ENCODE measurements around the gene KDM3A.

Gene KDM3A

GRCh38 chr2:86436328-86436727 is 4.8 kb upstream of the KDM3A start:
- H3K36me3 ChIP-seq (ENCODE audit: control insufficient read depth, insufficient read depth, low read length), result no peaks in the 10 kb centered on the region
- no peak overlapping the region for H3K9ac ChIP-seq (ENCODE audit: low read length)
- no peak overlapping the region for H3K27ac ChIP-seq (ENCODE audit: low read depth, low read length)
- no peak overlapping the region for H3K4me3 ChIP-seq (ENCODE audit: low read depth, low read length)
- H3K27me3 ChIP-seq (ENCODE audit: control insufficient read depth, insufficient read depth, low read length), result no peaks in the 10 kb centered on the region
- no peaks in the 10 kb centered on the region for H3K4me1 ChIP-seq (ENCODE audit: control insufficient read depth, insufficient read depth, low read length)
- H3K9me3 ChIP-seq (ENCODE audit: control insufficient read depth, insufficient read depth, low read depth, low read length), result peaks cover 32% of the 10 kb centered on the region

- H3K36me3 ChIP-seq (ENCODE audit: control insufficient read depth, insufficient read depth, low read length), result peaks cover 14% of the 10 kb centered on the region; the same call in 1 of the 2 replicates
- H3K4me1 ChIP-seq (ENCODE audit: control insufficient read depth, insufficient read depth, low read length), result peaks cover 7% of the 10 kb centered on the region
- H3K27ac ChIP-seq (ENCODE audit: low read depth, low read length), result peak overlapping the region; percentile 97; the same call in 1 of the 2 replicates
- H3K9ac ChIP-seq (ENCODE audit: low read length), result no peak overlapping the region
- H3K27me3 ChIP-seq (ENCODE audit: control insufficient read depth, insufficient read depth, low read length), result no peaks in the 10 kb centered on the region
- peaks cover 32% of the 10 kb centered on the region for H3K9me3 ChIP-seq (ENCODE audit: control insufficient read depth, insufficient read depth, low read depth, low read length)
- H3K4me3 ChIP-seq (ENCODE audit: low read depth, low read length), result peak overlapping the region; percentile 12; the same call in 1 of the 2 replicates
These were observed 1.1 kb upstream of the KDM3A start for GRCh38 chr2:86439879-86440630.

- Histone ChIP-seq H3K4me3 (ENCODE audit: low read depth, low read length) (peak overlapping the region; percentile 93), H3K9ac (ENCODE audit: low read length) (peak overlapping the region; percentile 66), H3K27me3 (ENCODE audit: control insufficient read depth, insufficient read depth, low read length) (no peaks in the 10 kb centered on the region), H3K9me3 (ENCODE audit: control insufficient read depth, insufficient read depth, low read depth, low read length) (peaks cover 31% of the 10 kb centered on the region), H3K36me3 (ENCODE audit: control insufficient read depth, insufficient read depth, low read length) (peaks cover 26% of the 10 kb centered on the region; the same call in 1 of the 2 replicates), H3K4me1 (ENCODE audit: control insufficient read depth, insufficient read depth, low read length) (peaks cover 7% of the 10 kb centered on the region), H3K27ac (ENCODE audit: low read depth, low read length) (no peak overlapping the region)
These were observed 266 bp downstream of the KDM3A start for GRCh38 chr2:86441392-86441881.

GRCh38 chr2:86441882-86442641 is 891 bp downstream of the KDM3A start:
- Histone ChIP-seq H3K27ac (ENCODE audit: low read depth, low read length) (no peak overlapping the region; the same call in 1 of the 2 replicates), H3K9me3 (ENCODE audit: control insufficient read depth, insufficient read depth, low read depth, low read length) (peaks cover 27% of the 10 kb centered on the region), H3K9ac (ENCODE audit: low read length) (peak overlapping the region; percentile 79), H3K4me3 (ENCODE audit: low read depth, low read length) (peak overlapping the region; percentile 93), H3K27me3 (ENCODE audit: control insufficient read depth, insufficient read depth, low read length) (no peaks in the 10 kb centered on the region), H3K4me1 (ENCODE audit: control insufficient read depth, insufficient read depth, low read length) (peaks cover 7% of the 10 kb centered on the region), H3K36me3 (ENCODE audit: control insufficient read depth, insufficient read depth, low read length) (peaks cover 29% of the 10 kb centered on the region; the same call in 1 of the 2 replicates)

GRCh38 chr2:86442642-86443005 is 1.5 kb downstream of the KDM3A start:
- no peak overlapping the region for H3K27ac ChIP-seq (ENCODE audit: low read depth, low read length)
- H3K4me3 ChIP-seq (ENCODE audit: low read depth, low read length), result peak overlapping the region; percentile 93
- H3K27me3 ChIP-seq (ENCODE audit: control insufficient read depth, insufficient read depth, low read length), result no peaks in the 10 kb centered on the region
- H3K9me3 ChIP-seq (ENCODE audit: control insufficient read depth, insufficient read depth, low read depth, low read length), result peaks cover 23% of the 10 kb centered on the region
- peaks cover 29% of the 10 kb centered on the region; the same call in 1 of the 2 replicates for H3K36me3 ChIP-seq (ENCODE audit: control insufficient read depth, insufficient read depth, low read length)
- peak overlapping the region; percentile 7 for H3K9ac ChIP-seq (ENCODE audit: low read length)
- peaks cover 7% of the 10 kb centered on the region for H3K4me1 ChIP-seq (ENCODE audit: control insufficient read depth, insufficient read depth, low read length)

GRCh38 chr2:86443631-86444350 is 2.6 kb downstream of the KDM3A start:
- peaks cover 29% of the 10 kb centered on the region; the same call in 1 of the 2 replicates for H3K36me3 ChIP-seq (ENCODE audit: control insufficient read depth, insufficient read depth, low read length)

GRCh38 chr2:86445436-86445835 is 4.3 kb downstream of the KDM3A start:
- Histone ChIP-seq H3K9me3 (ENCODE audit: control insufficient read depth, insufficient read depth, low read depth, low read length) (no peaks in the 10 kb centered on the region; the same call in 1 of the 2 replicates), H3K27me3 (ENCODE audit: control insufficient read depth, insufficient read depth, low read length) (no peaks in the 10 kb centered on the region), H3K4me3 (ENCODE audit: low read depth, low read length) (no peak overlapping the region), H3K36me3 (ENCODE audit: control insufficient read depth, insufficient read depth, low read length) (peaks cover 43% of the 10 kb centered on the region), H3K27ac (ENCODE audit: low read depth, low read length) (no peak overlapping the region), H3K4me1 (ENCODE audit: control insufficient read depth, insufficient read depth, low read length) (peaks cover 7% of the 10 kb centered on the region), H3K9ac (ENCODE audit: low read length) (no peak overlapping the region)

More at GRCh38 chr2:86443631-86444350, 2.6 kb downstream of the KDM3A start:
- peaks cover 16% of the 10 kb centered on the region for H3K9me3 ChIP-seq (ENCODE audit: control insufficient read depth, insufficient read depth, low read depth, low read length)
- H3K4me1 ChIP-seq (ENCODE audit: control insufficient read depth, insufficient read depth, low read length), result peaks cover 7% of the 10 kb centered on the region
- H3K27me3 ChIP-seq (ENCODE audit: control insufficient read depth, insufficient read depth, low read length), result no peaks in the 10 kb centered on the region
- no peak overlapping the region; the same call in 1 of the 2 replicates for H3K4me3 ChIP-seq (ENCODE audit: low read depth, low read length)
- H3K9ac ChIP-seq (ENCODE audit: low read length), result no peak overlapping the region
- no peak overlapping the region for H3K27ac ChIP-seq (ENCODE audit: low read depth, low read length)

GRCh38 chr2:86446060-86446459 is 4.9 kb downstream of the KDM3A start:
- H3K36me3 ChIP-seq (ENCODE audit: control insufficient read depth, insufficient read depth, low read length), result peaks cover 49% of the 10 kb centered on the region
- no peak overlapping the region for H3K27ac ChIP-seq (ENCODE audit: low read depth, low read length)
- no peaks in the 10 kb centered on the region for H3K27me3 ChIP-seq (ENCODE audit: control insufficient read depth, insufficient read depth, low read length)
- no peak overlapping the region for H3K4me3 ChIP-seq (ENCODE audit: low read depth, low read length)
- H3K4me1 ChIP-seq (ENCODE audit: control insufficient read depth, insufficient read depth, low read length), result peaks cover 7% of the 10 kb centered on the region
- no peaks in the 10 kb centered on the region for H3K9me3 ChIP-seq (ENCODE audit: control insufficient read depth, insufficient read depth, low read depth, low read length)
- H3K9ac ChIP-seq (ENCODE audit: low read length), result no peak overlapping the region

GRCh38 chr2:86453836-86454235 is 12.7 kb downstream of the KDM3A start:
- Histone ChIP-seq H3K4me1 (ENCODE audit: control insufficient read depth, insufficient read depth, low read length) (no peaks in the 10 kb centered on the region), H3K9me3 (ENCODE audit: control insufficient read depth, insufficient read depth, low read depth, low read length) (no peaks in the 10 kb centered on the region), H3K4me3 (ENCODE audit: low read depth, low read length) (no peak overlapping the region), H3K27me3 (ENCODE audit: control insufficient read depth, insufficient read depth, low read length) (no peaks in the 10 kb centered on the region), H3K9ac (ENCODE audit: low read length) (no peak overlapping the region), H3K27ac (ENCODE audit: low read depth, low read length) (no peak overlapping the region), H3K36me3 (ENCODE audit: control insufficient read depth, insufficient read depth, low read length) (peaks cover 95% of the 10 kb centered on the region)

GRCh38 chr2:86454238-86454637 is 13.1 kb downstream of the KDM3A start:
- Histone ChIP-seq H3K27ac (ENCODE audit: low read depth, low read length) (no peak overlapping the region), H3K9me3 (ENCODE audit: control insufficient read depth, insufficient read depth, low read depth, low read length) (no peaks in the 10 kb centered on the region), H3K4me3 (ENCODE audit: low read depth, low read length) (no peak overlapping the region), H3K4me1 (ENCODE audit: control insufficient read depth, insufficient read depth, low read length) (no peaks in the 10 kb centered on the region), H3K36me3 (ENCODE audit: control insufficient read depth, insufficient read depth, low read length) (peaks cover 97% of the 10 kb centered on the region), H3K27me3 (ENCODE audit: control insufficient read depth, insufficient read depth, low read length) (no peaks in the 10 kb centered on the region), H3K9ac (ENCODE audit: low read length) (no peak overlapping the region)

Measured in HUES6 (cell line).